ENCODE measurements around the gene PATL2.
"Not testable (repeated sequence)": the region's sequence is repeated elsewhere in the genome, so short reads cannot be mapped to it uniquely, and the experiment has no call there.

Gene PATL2

DNA sequence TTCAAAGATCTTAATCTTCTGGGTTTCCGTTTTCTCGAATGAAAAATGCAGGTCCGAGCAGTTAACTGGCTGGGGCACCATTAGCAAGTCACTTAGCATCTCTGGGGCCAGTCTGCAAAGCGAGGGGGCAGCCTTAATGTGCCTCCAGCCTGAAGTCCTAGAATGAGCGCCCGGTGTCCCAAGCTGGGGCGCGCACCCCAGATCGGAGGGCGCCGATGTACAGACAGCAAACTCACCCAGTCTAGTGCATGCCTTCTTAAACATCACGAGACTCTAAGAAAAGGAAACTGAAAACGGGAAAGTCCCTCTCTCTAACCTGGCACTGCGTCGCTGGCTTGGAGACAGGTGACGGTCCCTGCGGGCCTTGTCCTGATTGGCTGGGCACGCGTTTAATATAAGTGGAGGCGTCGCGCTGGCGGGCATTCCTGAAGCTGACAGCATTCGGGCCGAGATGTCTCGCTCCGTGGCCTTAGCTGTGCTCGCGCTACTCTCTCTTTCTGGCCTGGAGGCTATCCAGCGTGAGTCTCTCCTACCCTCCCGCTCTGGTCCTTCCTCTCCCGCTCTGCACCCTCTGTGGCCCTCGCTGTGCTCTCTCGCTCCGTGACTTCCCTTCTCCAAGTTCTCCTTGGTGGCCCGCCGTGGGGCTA, at the start of gene PATL2, which contains the start of gene B2M:
Gene PATL2 (minus strand): TSS at position 228 of the 647 bp plus-strand sequence. CDS start 34,833 bp downstream, outside the sequence.
Gene B2M (plus strand): TSS at position 422 of the 647 bp plus-strand sequence. CDS start 30 bp downstream, at position 452.
- peak; percentile 88 to 98 (median 98) for DNase-seq (ENCODE audit: low read depth in 2 of 3, low spot score in 2 of 3)

DNA sequence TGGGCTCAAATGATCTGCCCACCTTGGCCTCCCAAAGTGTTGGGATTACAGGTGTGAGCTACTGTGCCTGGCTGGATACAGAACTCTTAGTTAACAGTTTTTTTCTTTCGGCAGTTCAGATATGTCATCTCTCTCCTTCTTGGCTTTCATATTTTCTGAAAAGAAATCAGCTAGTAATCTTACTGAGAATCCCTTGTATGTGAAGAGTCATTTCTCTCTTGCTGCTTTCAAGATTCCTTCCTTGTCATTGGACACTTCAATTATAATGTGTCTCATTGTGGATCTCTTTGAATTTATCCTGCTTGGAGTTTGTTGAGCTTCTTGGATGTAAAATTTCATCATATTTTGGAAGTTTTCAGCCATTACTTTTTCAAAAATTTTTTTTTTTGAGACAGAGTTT, 42.2 kb upstream of the PATL2 start:
- DNase-seq (ENCODE audit: low read depth in 2 of 3, low spot score in 2 of 3) = no peak

DNA sequence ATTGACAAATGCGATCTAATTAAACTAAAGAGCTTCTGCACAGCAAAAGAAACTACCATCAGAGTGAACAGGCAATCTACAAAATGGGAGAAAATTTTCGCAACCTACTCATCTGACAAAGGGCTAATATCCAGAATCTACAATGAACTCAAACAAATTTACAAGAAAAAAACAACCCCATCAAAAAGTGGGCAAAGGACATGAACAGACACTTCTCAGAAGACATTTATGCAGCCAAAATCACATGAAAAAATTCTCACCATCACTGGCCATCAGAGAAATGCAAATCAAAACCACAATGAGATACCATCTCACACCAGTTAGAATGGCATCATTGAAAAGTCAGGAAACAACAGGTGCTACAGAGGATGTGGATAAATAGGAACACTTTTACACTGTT, 32.3 kb upstream of the PATL2 start:
- DNase-seq (ENCODE audit: low read depth in 2 of 3, low spot score in 2 of 3) = not testable (repeated sequence)

DNA sequence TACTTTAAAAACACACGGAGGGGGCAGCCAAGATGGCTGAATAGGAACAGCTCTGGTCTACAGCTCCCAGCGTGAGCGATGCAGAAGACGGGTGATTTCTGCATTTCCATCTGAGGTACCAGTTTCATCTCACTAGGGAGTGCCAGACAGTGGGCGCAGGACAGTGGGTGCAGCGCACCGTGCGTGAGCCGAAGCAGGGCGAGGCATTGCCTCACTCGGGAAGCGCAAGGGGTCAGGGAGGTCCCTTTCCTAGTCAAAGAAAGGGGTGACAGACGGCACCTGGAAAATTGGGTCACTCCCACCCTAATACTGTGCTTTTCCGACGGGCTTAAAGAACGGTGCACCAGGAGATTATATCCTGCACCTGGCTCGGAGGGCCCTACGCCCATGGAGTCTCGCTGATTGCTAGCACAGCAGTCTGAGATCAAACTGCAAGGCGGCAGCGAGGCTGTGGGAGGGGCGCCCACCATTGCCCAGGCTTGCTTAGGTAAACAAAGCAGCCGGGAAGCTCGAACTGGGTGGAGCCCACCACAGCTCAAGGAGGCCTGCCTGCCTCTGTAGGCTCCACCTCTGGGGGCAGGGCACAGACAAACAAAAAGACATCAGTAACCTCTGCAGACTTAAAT, 28.2 kb upstream of the PATL2 start:
- DNase-seq (ENCODE audit: low read depth in 2 of 3, low spot score in 2 of 3) = not testable (repeated sequence)

DNA sequence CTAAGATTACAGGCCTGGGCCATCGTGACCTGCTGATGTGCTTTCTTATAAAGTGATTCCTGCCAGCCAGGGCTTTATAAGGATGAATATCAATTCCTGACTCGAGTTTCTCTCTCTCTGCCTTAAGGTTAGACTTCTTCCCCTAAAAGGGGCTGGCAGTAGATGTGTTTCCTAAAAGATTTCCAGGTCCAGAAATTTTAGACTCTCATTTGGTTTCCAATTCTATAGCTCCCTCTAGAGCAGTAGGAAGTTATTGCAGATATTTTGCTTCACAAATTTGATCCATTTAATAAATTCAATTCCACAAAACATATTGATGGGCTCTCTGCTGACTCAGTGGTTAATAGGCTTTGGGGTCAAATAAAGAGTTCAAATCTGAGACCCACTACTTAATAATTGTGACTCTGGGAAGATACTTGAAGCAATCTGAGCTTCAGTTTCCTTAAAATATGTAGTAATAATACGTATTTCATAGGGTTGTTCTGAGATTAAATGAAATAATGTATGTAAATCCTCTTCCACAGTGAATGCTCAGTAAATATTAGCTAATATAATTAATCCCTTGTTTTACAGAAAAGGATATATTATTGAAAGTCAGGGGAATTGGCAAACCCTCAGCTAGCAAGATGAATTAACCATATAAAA, 27.3 kb upstream of the PATL2 start:
- DNase-seq (ENCODE audit: low read depth in 2 of 3, low spot score in 2 of 3) = no peak

DNA sequence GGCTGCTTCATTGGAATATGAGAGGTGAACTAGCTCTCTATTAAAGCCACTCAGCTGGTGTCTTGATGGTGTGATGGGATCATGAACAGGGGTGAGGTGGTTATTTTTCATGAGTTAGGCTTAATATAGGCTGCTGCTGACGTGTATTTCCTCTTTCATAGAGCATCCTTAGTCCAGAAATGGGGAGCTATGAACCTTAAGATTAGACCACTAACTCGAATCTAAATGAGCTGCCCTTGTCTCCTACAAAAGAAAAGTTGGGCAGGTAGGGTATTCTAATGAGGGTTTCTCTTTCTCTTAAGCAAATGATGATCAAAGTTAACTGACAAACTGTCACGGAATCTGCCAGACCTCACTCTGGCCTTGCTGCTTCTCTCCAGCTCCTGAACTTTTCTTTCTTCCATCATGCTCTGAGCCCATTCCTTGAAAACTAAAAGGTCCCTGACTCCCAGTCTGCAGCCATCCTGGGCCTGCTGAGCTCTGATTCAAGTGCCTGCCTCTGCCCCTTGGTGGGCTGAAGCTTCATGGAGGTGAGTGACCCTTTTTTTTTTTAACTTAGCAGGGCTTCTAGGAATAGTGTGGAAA, 25.1 kb upstream of the PATL2 start, which contains the start of gene TRIM69:
Gene TRIM69 (plus strand): TSS at position 348 of the 585 bp plus-strand sequence. CDS start 177 bp downstream, at position 525.
- DNase-seq (ENCODE audit: low read depth in 2 of 3, low spot score in 2 of 3) = no peak

DNA sequence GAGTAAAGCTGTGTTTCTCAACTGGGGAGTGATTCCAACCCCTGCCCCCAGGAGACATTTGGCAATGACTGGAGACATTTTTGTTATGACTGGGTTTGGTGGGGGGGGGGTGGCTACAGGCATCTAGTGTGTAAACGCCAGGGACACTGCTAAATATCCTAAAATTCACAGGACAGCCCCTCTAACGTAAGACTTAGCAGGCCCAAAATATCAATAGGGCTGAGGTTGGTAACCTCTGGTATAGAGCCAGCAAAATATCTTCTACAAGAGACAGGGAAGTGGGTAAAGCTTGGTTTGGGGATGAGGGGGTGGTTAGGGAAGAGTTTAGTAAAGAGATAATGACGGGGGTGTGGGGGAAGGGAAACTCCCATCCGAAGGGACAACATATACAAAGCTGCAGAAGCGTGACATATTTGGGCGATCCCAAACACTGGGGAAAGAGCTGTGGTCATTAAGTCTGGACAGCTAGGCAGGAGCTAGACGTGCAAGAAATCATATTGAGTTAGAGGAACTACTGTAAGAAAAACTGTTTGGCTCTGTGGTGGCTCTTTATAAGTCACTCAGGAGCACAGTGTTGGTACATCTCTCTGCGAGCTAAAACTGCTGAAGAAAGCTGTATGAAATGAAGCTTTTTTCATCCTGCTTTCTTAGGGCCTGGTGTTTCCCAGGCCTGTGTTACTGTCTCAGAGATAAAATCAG, 24.5 kb upstream of the PATL2 start:
- DNase-seq (ENCODE audit: low read depth in 2 of 3, low spot score in 2 of 3) = no peak

DNA sequence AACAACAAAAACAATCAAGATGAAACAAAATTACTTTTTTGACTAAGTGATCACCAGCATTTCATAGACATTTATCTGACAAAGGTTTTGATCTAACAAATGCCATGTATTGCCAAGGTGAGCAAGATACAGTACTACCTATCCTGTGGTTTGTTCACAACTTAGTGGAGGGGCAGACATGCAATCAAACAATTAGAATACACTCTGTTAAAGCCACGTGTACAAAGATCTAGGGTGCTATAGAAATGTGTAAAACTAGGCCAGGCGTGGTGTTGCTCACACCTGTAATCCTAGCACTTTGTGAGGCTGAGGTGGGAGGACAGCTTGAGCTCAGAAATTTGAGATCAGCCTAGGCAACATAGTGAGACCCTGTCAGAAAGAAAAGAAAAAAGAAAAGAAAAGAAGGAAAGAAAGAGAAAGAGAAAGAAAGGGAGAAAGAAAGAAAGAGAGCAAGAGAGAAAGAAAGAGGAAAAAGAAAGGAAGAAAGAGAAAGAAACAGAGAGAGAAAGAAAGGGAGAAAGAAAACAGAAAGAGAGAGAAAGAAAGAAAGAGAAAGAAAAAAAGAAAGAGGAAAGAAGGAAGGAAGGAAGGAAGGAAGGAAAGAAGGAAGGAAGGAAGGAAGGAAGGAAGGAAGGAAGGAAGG, 23.8 kb upstream of the PATL2 start:
- DNase-seq (ENCODE audit: low read depth in 2 of 3, low spot score in 2 of 3) = no peak

DNA sequence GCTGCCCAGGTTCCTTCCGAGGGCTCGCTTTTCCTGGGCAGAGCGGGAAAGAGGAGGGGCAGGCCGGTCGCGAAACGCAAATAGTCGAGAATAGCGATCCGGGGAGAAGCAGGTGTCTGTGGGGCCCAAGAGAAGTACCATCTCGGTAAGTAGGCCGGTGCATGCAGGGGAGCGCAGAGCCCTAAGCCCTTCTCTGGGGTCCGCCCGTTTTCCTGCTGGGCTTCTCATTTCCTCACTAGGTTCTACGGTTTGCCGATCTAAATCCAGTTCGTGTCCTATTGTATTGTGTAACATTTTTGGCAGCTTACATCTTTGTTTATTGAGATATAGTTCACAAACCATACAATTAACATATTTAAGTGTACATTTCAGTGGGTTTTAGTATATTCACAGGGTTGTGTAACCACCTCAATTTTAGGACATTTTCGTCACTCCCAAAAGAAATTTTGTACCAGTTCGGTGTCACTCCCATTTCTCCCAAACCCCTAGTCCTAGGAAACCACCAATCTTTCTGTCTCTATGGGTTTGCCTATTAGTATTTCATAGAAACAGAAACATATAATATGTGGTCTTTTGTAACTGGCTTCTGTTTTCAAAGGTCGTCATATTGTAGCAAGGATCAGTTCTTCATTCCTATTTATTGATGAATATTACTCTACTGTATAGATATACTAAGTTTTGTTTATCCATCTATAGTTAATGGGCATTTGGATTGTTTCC, 18.4 kb upstream of the PATL2 start:
- no peak for DNase-seq (ENCODE audit: low read depth in 2 of 3, low spot score in 2 of 3)

DNA sequence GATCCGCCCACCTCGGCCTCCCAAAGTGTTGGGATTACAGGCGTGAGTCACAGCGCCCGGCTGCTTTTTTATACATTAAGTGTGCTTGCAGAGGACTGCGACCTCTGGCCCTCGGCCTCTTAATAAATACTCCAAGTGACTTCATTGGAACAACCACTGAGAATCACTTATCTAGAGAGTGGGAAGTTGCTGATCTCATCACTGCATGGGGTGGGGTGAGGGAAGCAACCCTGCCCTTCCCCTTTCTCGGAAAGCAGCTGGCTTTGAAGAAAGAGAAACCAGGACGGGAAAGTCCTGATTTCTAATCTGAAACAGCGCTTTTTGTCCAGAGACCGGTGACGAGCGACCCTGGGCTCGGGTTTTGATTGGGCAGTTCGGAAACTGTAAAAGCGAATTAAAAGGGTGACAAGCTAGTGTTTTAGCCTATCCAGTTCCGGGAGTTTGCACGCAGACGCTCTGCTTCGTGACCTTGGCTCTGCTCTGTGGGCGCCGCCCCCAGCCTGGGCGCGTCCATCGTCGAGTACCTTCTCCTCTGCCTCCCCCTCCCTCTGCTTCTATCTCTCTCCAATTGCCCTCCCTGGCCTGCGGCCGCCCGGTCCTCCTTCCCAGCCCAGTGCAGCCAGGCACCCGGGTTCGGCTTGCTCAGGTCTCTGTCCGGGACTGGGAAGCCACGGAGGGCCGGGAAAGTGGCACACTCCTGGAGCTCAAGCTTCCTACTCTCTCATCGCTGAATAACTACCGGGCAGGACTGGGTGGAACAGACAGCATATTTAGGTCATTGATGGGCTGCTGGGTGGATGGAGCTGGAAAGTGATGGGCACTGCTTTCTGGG, 17.7 kb upstream of the PATL2 start:
- DNase-seq (ENCODE audit: low read depth in 2 of 3, low spot score in 2 of 3) = peak in 2 of 3 experiments; percentile 87 to 93

DNA sequence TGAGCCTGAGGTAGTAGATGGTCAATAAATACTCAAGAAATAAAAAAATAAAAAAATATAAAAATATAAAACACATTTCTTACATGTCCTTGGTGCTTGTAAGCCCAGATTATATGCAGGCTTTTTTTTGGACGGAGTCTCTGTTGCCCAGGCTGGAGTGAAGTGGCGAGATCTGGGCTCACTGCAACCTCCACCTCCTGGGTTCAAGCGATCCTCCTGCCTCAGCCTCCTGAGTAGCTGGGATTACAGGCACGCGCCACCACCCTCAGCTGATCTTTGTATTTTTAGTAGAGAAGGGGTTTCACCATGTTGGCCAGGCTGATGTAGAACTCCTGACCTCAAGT, 17.1 kb upstream of the PATL2 start:
- DNase-seq (ENCODE audit: low read depth in 2 of 3, low spot score in 2 of 3) = not testable (repeated sequence)

DNA sequence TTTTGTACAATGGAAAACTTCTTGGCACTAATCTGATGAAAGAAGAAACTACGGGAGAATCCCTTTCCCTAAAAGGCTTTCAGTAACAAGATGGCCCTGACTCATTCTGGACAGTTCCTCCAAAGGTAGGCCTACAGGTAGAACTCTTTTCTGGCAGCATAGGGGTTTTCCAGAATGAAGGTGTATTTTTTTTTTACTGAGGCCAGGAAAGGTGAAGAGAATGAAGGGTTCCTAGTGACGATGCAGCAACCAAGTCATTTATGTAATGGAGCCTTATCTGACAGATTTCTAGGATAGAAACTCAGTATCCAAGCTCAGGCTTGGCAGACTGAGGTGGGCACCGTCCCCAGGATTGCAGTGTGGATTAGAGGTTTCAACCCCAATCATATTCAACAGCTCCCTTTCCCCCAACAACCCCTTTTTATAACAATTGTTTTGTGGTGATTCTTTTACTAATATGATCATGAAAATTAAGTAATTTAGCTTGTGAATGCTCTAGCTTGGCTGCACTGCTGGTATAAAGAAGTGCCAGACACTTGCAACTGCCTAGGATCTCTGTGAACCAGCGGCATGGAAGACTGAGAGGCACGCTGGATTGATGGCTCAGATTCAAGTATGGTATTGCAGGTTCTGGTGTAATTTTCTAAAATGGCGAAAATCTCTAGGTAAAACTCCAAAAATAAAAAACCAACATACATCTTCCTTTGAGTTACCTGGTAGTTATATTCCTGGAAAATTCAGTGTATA, 16.5 kb upstream of the PATL2 start:
- no peak for DNase-seq (ENCODE audit: low read depth in 2 of 3, low spot score in 2 of 3)

DNA sequence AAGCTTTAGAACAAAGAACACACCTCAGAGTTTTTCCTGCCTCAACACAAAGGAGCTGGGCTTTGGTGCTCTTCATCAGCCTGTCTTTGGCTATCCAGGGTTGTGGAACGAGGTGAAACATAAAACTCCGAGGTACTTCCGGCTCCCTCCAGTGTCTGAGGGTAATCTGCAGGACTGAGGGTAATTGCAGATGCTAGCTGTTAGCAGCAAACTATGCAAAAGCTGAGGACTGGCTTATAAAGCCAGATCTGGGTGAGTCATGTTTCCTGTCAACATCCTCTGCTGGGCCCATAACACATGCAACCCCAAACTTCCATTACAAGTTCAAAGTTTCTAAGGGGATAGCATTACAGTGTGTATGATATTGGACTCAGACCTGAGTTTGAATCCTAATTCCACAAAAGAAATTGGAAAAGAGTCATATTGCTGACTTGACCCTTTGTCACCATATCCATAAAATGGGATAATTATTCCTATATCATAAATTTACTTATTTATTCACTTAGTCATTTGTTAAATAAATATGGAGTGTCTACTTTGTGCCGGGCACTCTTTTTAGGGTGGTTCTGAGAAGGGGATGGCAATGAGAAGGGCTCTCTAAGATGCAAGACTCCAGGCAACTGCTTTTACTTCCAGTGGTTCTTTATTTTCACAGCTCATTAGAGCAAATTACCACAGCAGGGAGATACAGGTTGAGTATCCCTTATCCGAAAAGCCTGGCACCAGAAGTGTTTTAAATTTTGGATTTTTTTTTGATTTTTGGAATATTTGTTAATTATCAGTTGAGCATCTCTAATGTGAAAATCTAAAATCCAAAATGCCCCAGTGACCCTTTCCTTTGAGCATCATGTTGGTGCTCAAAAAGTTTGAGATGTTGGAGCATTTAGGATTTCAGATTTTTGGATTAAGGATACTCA, 15.7 kb upstream of the PATL2 start:
- DNase-seq (ENCODE audit: low read depth in 2 of 3, low spot score in 2 of 3) = no peak

DNA sequence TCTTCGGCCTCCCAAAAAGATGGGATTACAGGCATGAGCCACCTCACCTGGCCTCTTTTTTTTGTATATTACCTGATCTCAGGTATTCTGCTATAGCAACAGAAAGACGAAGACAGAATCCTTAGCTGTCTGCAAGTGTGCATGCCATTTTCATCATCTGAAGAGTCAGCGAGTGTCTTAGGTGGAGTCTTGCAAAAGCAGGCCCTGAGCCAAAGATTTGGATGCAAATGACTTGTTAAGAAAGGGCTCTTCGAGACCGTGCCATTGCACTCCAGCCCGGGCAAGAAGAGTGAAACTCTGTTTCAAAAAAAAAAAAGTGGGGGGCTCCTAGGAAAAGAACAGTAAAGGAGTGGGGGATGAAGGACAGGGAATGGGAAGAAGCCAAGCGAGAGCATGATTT, 15.0 kb upstream of the PATL2 start:
- DNase-seq (ENCODE audit: low read depth in 2 of 3, low spot score in 2 of 3) = no peak

DNA sequence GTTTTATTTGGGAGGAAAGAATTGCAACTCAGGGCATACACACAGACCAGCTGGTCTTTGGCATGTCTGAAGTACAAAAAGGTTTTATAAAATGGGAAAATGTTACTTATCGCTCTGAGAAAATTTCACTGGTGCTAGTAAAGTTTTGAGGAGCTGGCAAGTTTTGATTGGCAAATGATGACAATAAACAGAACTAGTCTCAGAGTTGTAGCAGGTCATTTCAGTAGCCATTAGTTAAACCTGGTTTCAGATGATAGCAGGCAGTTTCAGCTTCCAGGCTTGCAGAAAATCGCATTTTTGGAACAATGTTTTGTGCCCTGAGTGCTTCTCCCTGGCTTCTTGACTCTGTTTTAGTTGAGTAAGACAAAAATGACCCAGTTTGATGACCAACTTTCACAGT, 10.9 kb upstream of the PATL2 start:
- DNase-seq (ENCODE audit: low read depth in 2 of 3, low spot score in 2 of 3) = no peak

DNA sequence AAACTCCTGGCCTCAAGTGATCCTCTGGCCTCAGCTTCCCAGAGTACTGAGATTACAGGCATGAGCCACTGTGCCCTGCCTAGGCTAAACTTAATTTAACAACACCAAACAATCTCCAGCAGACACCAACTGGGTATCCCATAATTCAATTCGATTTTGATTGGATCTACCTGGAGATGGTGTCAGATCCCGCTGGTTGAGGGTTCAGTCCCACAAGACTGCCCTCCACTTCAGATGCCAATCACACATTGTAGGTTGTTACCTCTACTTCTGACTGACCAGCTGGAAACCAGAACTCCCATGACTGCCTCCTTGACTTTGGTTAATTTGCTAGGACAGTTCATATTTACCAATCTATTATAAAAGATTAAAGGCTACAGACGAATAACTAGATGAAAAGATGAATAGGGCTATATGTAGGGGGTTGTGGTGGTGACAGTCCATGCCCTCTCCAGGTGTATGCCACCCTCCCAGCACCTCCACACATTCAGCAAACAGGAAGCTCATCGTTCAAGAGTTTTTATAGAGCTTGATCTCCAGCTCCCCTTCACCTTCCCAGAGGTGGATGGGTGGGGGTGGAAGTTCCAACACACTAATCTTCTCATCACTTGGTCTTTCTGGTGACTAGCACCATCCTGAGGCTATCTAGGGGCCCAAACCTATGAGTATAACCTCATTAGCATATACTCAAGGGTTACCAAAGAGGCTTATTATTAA, 9.5 kb upstream of the PATL2 start:
- DNase-seq (ENCODE audit: low read depth in 2 of 3, low spot score in 2 of 3) = no peak

DNA sequence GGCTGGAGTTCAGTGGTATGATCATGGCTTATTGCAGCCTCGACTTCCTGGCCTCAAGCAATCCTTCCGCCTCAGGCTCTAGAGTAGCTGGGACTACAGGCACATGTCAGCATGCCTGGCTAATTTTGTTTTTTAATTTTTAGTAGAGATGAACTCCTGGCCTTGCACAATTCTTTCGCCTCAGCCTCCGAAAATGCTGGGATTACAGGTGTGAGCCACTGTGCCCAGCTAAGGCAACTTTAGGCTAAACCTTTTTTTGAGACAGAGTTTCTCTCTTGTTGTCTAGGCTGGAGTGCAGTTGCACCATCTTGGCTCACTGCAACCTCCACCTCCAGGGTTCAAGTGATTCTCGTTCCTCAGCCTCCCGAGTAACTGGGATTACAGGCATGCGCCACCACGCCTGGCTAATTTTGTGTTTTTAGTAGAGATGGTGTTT, 8.9 kb upstream of the PATL2 start:
- DNase-seq (ENCODE audit: low read depth in 2 of 3, low spot score in 2 of 3) = not testable (repeated sequence)

All from activated CD8-positive, alpha-beta memory T cell treated with anti-CD3 and anti-CD28 coated beads for 48 hours (primary cell).